HG02885 (cell line): Measurements from ENCODE around the gene BMI1.
"Not testable (repeated sequence)": the region's sequence is repeated elsewhere in the genome, so short reads cannot be mapped to it uniquely, and the experiment has no call there.

Source experiments
- ATAC-seq: cut with Tn5 transposase; IDR thresholded peaks from one replicate; pipeline ENCODE4 v1.9.1; 2021; ENCODE audit warnings: mild to moderate bottlenecking; ENCODE audit not compliant: unreplicated experiment, poor library complexity

The BMI1 gene

GRCh38 chr10:22320591-22321155, at the start of gene BMI1:
BMI1 (plus strand) TSS chr10:22321099; CDS start chr10:22326450, 5,351 bp downstream.
- peak; percentile 25 for ATAC-seq

DNA sequence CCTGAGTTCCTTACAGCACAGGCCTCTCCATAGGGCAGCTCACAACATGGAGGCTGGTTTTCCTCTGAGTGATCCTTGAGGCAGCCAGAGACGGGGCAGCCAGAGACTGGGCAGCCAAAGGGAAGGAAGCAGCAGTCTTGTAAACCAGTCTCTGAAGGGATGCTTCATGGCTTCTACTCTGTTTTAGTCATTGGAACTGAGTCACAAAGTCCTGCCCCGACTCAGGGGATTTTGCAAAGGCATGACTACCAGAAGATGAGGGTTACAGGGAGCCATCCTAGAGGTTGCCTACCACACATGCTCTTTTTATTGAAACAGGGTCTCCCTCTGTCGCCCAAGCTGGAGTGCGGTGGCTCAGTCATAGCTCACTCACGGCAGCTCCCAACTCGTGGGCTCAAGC, 49.1 kb upstream of the BMI1 start:
- ATAC-seq = no peak

- ATAC-seq = no peak
Observed at GRCh38 chr10:22278441-22278782, 42.5 kb upstream of the BMI1 start.

- ATAC-seq = no peak
Observed at GRCh38 chr10:22280078-22280477, 40.8 kb upstream of the BMI1 start.

- no peak for ATAC-seq
Observed at GRCh38 chr10:22285130-22285529, 35.8 kb upstream of the BMI1 start.

DNA sequence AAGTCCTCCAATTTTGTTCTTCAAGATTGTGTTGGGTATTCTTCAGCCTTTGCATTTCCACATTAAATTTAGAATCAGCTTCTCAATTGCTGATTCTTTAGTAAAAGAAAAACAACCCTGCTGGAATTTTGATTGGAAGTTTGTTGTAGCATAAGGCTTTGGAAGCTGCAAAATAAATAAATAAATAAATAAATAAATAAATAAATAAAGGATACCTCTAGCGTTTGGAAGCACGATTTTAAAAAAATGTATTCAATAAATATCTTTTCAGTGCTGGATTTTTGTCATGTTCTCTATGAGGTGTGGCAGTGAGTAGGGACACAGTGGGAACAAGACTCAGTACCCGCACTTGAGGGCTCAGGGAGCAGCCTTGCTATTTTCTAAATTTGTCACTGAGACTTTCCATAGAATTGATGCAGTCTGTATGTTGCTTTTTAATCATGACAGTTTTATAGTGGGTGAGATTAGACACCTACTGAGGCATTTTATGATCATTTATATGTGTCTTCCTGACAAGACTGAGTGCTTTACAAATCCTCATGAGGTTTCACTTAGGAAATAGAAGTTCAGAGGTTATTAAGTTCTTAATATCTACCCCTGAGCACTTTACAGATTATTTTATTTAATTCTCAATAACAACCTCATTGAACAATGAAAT, 27.0 kb upstream of the BMI1 start:
- ATAC-seq = no peak

DNA sequence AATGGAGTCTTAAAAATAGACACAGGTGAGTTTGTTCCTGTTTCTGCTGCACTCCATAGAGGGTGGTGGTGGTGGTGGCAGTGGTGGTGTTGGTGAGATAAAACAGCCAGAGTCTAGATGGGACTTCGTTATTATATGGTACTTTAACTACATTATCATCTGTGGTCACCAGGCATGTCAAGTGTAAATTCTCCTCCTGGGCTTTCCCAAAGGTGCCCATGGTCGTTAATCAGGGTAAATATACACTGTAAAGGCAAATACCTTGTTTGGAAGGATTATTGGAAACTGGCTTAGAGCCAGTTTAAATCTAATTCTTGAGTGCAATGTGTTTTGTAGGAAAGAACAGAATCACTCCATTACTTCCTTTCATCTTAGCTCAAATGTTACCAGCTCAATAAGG, 26.2 kb upstream of the BMI1 start:
- no peak for ATAC-seq

- ATAC-seq = no peak
Observed at GRCh38 chr10:22301193-22301592, 19.7 kb upstream of the BMI1 start.

GRCh38 chr10:22303461-22303860, 17.4 kb upstream of the BMI1 start:
- ATAC-seq = no peak

GRCh38 chr10:22305721-22306120, 15.2 kb upstream of the BMI1 start:
- no peak for ATAC-seq

DNA sequence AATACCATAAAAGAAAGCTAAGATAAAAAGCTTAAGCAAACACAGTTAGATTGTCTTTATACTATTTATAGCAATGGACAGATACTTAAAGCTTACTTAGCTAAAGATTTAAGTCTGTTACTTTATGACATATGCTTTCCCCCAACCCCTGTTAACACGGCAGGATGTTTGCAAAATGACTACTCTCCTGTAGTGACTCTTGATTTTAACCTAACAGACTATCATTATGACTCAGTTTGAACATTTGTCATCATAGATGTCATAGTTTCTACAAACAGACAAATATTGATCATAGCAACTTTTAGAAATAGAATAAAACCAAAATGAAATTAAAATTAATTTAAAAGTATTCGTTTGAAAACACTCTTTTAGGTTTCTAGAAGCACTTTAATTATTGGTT, 12.5 kb upstream of the BMI1 start:
- ATAC-seq = peak; percentile 99

GRCh38 chr10:22309180-22310000, 11.5 kb upstream of the BMI1 start:
- ATAC-seq = no peak

- not testable (repeated sequence) for ATAC-seq
Observed at GRCh38 chr10:22310012-22310411, 10.9 kb upstream of the BMI1 start.

- ATAC-seq = no peak
Observed at GRCh38 chr10:22310928-22311327, 10.0 kb upstream of the BMI1 start.

GRCh38 chr10:22314852-22315251, 6.0 kb upstream of the BMI1 start:
- no peak for ATAC-seq

DNA sequence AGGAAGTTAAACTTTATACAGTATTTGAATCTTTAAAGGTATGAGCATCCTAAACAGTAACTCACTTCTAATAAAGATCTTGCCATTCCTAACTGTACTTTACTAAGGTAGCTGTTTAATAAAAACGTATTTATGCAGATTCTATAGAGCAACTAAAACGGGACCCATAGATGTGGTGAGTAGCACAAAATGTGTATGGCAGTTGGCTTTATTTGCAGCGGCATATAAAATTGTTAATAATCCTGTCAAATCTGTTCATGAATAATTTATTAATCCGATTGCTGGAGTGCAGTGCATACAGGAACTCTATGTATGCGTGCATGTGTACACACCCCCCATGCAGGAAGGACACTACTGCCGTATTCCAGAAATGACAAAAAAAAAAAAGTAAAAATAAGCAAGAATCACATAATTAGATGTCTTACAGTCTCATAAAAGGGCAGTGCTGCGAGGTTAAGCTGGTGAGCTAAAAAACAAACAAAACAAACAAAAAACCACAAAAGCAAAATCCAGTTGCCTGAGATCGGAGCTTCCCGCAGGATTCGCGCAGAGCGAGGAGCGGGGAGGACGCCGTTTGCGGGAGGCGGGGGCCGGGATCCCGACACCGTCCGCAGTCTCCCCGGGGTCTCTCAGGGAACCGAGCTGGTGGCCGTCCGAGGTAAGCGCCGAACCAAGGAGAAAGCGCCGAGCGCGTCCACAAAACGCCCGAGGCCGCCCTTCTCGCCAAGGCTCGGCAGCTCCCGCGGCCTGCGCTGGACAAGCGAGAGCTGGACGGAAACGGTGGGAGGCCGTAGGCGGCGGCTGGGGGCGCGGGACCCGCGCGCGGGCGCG, 5.2 kb upstream of the BMI1 start:
- ATAC-seq = peak; percentile 31

DNA sequence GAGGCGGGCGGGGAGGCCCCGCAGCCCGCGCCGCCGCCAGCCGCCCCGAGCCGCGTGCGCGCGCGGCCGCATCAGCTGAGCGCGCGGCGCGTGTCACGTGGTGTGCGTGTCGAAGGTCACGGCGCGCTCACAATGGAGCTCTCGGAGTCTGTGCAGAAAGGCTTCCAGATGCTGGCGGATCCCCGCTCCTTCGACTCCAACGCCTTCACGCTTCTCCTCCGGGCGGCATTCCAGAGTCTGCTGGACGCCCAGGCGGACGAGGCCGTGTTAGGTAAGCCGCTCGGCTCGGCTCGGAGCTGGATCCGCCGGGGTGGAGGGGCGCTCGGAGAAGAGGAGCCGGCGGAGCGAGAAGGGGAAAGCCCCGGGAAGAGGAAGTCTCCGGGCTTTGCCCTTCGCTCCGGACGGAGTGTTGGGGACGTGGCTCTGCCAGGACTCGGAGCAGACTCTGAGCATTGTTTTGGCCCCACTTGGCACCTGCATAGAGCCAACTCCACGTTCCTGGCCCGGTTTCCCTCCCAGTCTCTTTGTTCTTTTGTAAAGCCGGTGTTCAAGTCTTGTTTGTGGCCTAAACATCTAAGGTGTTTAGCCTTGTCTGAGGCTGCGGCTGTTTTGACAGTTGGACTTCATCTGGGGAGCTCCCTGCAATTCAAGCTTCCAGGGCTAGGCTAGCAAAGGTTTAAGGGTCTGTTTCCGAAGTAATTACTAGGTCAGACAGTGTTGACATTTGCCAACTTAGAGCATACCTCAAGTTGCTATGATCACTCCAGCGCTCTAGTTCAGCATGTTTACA, 4.4 kb upstream of the BMI1 start, which contains the start of gene COMMD3:
TSS of gene COMMD3 (plus strand) at position 103 of the 790 bp plus-strand sequence. CDS start at position 133, 30 bp downstream.
- ATAC-seq = peak; percentile 67

- ATAC-seq = peak; percentile 21
Observed at GRCh38 chr10:22317076-22317370, 3.9 kb upstream of the BMI1 start.

- ATAC-seq = no peak
Observed at GRCh38 chr10:22317771-22318565, 2.9 kb upstream of the BMI1 start.
